ENCODE data around the gene BEAN1.

The BEAN1 gene

GRCh38 chr16:66515596-66516508 is 88.8 kb downstream of the BEAN1 start:
- peak; percentile 64 for TF ChIP-seq CTCF (IDR thresholded peaks at IDR 0.05; ENCODE audit: low read depth, low read length)
- no peak for DNase-seq (ENCODE audit: extremely low read depth, low read depth)

- DNase-seq (ENCODE audit: extremely low read depth, low read depth), result no peak
- no peak for TF ChIP-seq CTCF (IDR thresholded peaks at IDR 0.05; ENCODE audit: low read depth, low read length)
These were observed 89.4 kb downstream of the BEAN1 start for GRCh38 chr16:66516509-66516807.

- DNase-seq (ENCODE audit: extremely low read depth, low read depth), result peak; percentile 98
- TF ChIP-seq CTCF (IDR thresholded peaks at IDR 0.05; ENCODE audit: low read depth, low read length), result no peak
These were observed 89.9 kb downstream of the BEAN1 start for GRCh38 chr16:66516808-66517585.

- TF ChIP-seq CTCF (IDR thresholded peaks at IDR 0.05; ENCODE audit: low read depth, low read length), result no peak
- DNase-seq (ENCODE audit: extremely low read depth, low read depth), result no peak
These were observed 90.6 kb downstream of the BEAN1 start for GRCh38 chr16:66517586-66518263.

- TF ChIP-seq CTCF (IDR thresholded peaks at IDR 0.05; ENCODE audit: low read depth, low read length), result no peak
These were observed 92.6 kb downstream of the BEAN1 start for GRCh38 chr16:66519482-66520373.

GRCh38 chr16:66520406-66521170 is 93.5 kb downstream of the BEAN1 start:
- no peak for DNase-seq (ENCODE audit: extremely low read depth, low read depth)
- TF ChIP-seq CTCF (IDR thresholded peaks at IDR 0.05; ENCODE audit: low read depth, low read length), result no peak

More at GRCh38 chr16:66519482-66520373, 92.6 kb downstream of the BEAN1 start:
- DNase-seq (ENCODE audit: extremely low read depth, low read depth), result no peak
